Inflammatory macrophage treated with lipopolysaccharide for 4 hours (primary cell): ENCODE data around the gene NNT.
"Not testable (repeated sequence)": the region's sequence is repeated elsewhere in the genome, so short reads cannot be mapped to it uniquely, and the experiment has no call there.

ENCODE experiments used
- DNase-seq: peaks from one replicate; pipeline ENCODE4 v3.0.0-alpha.2; 2020

The NNT gene

GRCh38 chr5:43634621-43635020 lies 31.6 kb downstream of the NNT start:
- DNase-seq = peak; percentile 10

GRCh38 chr5:43635374-43635773 lies 32.4 kb downstream of the NNT start:
- no peak for DNase-seq

- no peak for DNase-seq
Measured at GRCh38 chr5:43636076-43636475, 33.1 kb downstream of the NNT start.

GRCh38 chr5:43637416-43637815 lies 34.4 kb downstream of the NNT start:
- no peak for DNase-seq

GRCh38 chr5:43638107-43638506 lies 35.1 kb downstream of the NNT start:
- DNase-seq = peak; percentile 42

- peak; percentile 26 for DNase-seq
Measured at GRCh38 chr5:43638546-43638945, 35.6 kb downstream of the NNT start.

GRCh38 chr5:43639566-43639965 lies 36.6 kb downstream of the NNT start:
- no peak for DNase-seq

- no peak for DNase-seq
Measured at GRCh38 chr5:43642428-43642827, 39.4 kb downstream of the NNT start.

GRCh38 chr5:43643327-43643726 lies 40.3 kb downstream of the NNT start:
- DNase-seq = no peak

- no peak for DNase-seq
Measured at GRCh38 chr5:43643750-43644149, 40.8 kb downstream of the NNT start.

- peak; percentile 5 for DNase-seq
Measured at GRCh38 chr5:43646992-43647391, 44.0 kb downstream of the NNT start.

- no peak for DNase-seq
Measured at GRCh38 chr5:43647789-43648188, 44.8 kb downstream of the NNT start.

- no peak for DNase-seq
Measured at GRCh38 chr5:43648499-43649124, 45.6 kb downstream of the NNT start.

GRCh38 chr5:43649256-43649655 lies 46.3 kb downstream of the NNT start:
- no peak for DNase-seq

- DNase-seq = no peak
Measured at GRCh38 chr5:43652537-43653302, 49.7 kb downstream of the NNT start.

- DNase-seq = peak; percentile 46
Measured at GRCh38 chr5:43658509-43658908, 55.5 kb downstream of the NNT start.

- DNase-seq = no peak
Measured at GRCh38 chr5:43659075-43659474, 56.1 kb downstream of the NNT start.

GRCh38 chr5:43661102-43661501 lies 58.1 kb downstream of the NNT start:
- peak; percentile 34 for DNase-seq

- DNase-seq = no peak
Measured at GRCh38 chr5:43663916-43664315, 60.9 kb downstream of the NNT start.

- DNase-seq = no peak
Measured at GRCh38 chr5:43664501-43665040, 61.6 kb downstream of the NNT start.

- not testable (repeated sequence) for DNase-seq
Measured at GRCh38 chr5:43665749-43666148, 62.8 kb downstream of the NNT start.

- not testable (repeated sequence) for DNase-seq
Measured at GRCh38 chr5:43666728-43667127, 63.7 kb downstream of the NNT start.

GRCh38 chr5:43667379-43667778 lies 64.4 kb downstream of the NNT start:
- DNase-seq = not testable (repeated sequence)

GRCh38 chr5:43674536-43674935 lies 71.6 kb downstream of the NNT start:
- no peak for DNase-seq
